LHCN-M2 (cell line): ENCODE measurements around the gene PSMC2. TPM values are rescaled to one million over a fixed set of nuclear protein-coding genes. Genes with fewer than 3 reads are reported as not detected.

Experiments used
- total RNA-seq: library from RNA; depleted of rRNA; stranded (reverse); fragments of >200 nt; gene quantifications from 2 replicates; pipeline ENCODE4 v1.2.3, GENCODE V29; 2014; rRNA removed

The PSMC2 gene
- total RNA-seq, 1 experiment from 2014 or later = 262 TPM

Other genes with a start within 250 kb of the PSMC2 start
- gene NAPEPLD, start 198.5 kb upstream of the PSMC2 start, total RNA-seq = 4.5 and 7.0 TPM in 2 replicates
- gene PMPCB, start 50.2 kb upstream of the PSMC2 start, total RNA-seq = 69.6 and 88.5 TPM in 2 replicates
- gene DNAJC2, start 2.9 kb upstream of the PSMC2 start, total RNA-seq = 29.0 and 33.8 TPM in 2 replicates
- not detected in 2 replicates for gene SLC26A5, start 98.6 kb downstream of the PSMC2 start, total RNA-seq